Neural progenitor cell (in vitro differentiated cells): ENCODE data around the gene WDR5.

ENCODE experiments used
- CTCF ChIP-seq: fragments of 200-600 bp; sonication (generic); IDR thresholded peaks from 2 replicates; pipeline ENCODE4 v1.5.1; 2017; ENCODE audit warnings: antibody characterized with exemption, mild to moderate bottlenecking
- EZH2phosphoT487 ChIP-seq: fragments of 200-600 bp; sonication (generic); IDR thresholded peaks from 2 replicates; pipeline ENCODE4 v1.6.1; 2017; ENCODE audit warnings: antibody characterized with exemption

GRCh38 chr9:134178394-134178767 lies 42.5 kb downstream of the WDR5 start:
- TF ChIP-seq CTCF, result no peak
- TF ChIP-seq EZH2phosphoT487, result no peak
